SK-N-SH (cell line): ENCODE results near the gene TTC7B. TPM values are rescaled to one million over a fixed set of nuclear protein-coding genes. Genes with fewer than 3 reads are reported as not detected.
"Not testable (repeated sequence)": the region's sequence is repeated elsewhere in the genome, so short reads cannot be mapped to it uniquely, and the experiment has no call there.

Source experiments
- CTCF ChIA-PET: fragments of 300-600, 350-600 bp; formaldehyde crosslinking; extraction: SDS; loops from one replicate; lab custom pipeline; 2021; lab: Yijun Ruan, JAX
- POLR2A ChIA-PET: fragments of 350-600 bp; sonication (Branson Sonifier 250); formaldehyde crosslinking; extraction: SDS; loops from one replicate; lab custom pipeline; 2020; ENCODE audit warnings: antibody characterized with exemption, inconsistent platforms; lab: Yijun Ruan, JAX
- DNase-seq: peaks from one replicate; pipeline ENCODE4 v3.0.0; 2012
- H2AFZ ChIP-seq: fragments of 200-600 bp; sonication (generic); 2 replicates; pipeline ENCODE4 v1.8.1; 2016; ENCODE audit warnings: antibody characterized with exemption, mild to moderate bottlenecking, low read depth
- H3F3A ChIP-seq: fragments of 200-600 bp; sonication (generic); replicated peaks from 2 replicates; pipeline ENCODE3; 2016; ENCODE audit warnings: antibody characterized with exemption, mild to moderate bottlenecking; ENCODE audit not compliant: insufficient read depth
- H3K27ac ChIP-seq, 2 experiments: fragments of 200-500 bp in 1 of 2; fragments of 200-600 bp in 1 of 2; sonication (Bioruptor generic) in 1 of 2; sonication (generic), shearing (Covaris generic) in 1 of 2; 2 replicates each; pipeline versions ENCODE4 v1.5.1 to v1.6.1; 2014 to 2016; ENCODE audit warnings: low read depth in 2 of 2, inconsistent platforms in 1 of 2, low read length in 1 of 2, mild to moderate bottlenecking in 1 of 2, mixed read lengths in 1 of 2
- H3K27me3 ChIP-seq: fragments of 200-600 bp; sonication (generic), shearing (Covaris generic); 2 replicates; pipeline ENCODE4 v1.6.1; 2016; ENCODE audit warnings: mixed run types; ENCODE audit not compliant: insufficient read depth
- H3K36me3 ChIP-seq, 2 experiments: fragments of 200-500 bp in 1 of 2; fragments of 200-600 bp in 1 of 2; sonication (Bioruptor generic) in 1 of 2; sonication (generic) in 1 of 2; replicated peaks in 1 of 2; 2 replicates each; pipeline versions ENCODE3 to v1.5.1; 2014 to 2016; ENCODE audit warnings: low read length in 1 of 2, mild to moderate bottlenecking in 1 of 2; ENCODE audit not compliant: insufficient read depth in 2 of 2, control insufficient read depth in 1 of 2
- H3K4me1 ChIP-seq, 2 experiments: fragments of 200-500 bp in 1 of 2; fragments of 200-600 bp in 1 of 2; sonication (Bioruptor generic) in 1 of 2; sonication (generic), shearing (Covaris generic) in 1 of 2; 2 replicates each; pipeline versions ENCODE4 v1.5.1 to v1.6.1; 2014 to 2016; ENCODE audit warnings: low read depth in 1 of 2, low read length in 1 of 2, mixed run types in 1 of 2; ENCODE audit not compliant: insufficient read depth in 2 of 2, control insufficient read depth in 1 of 2
- H3K4me2 ChIP-seq: fragments of 200-600 bp; sonication (generic), shearing (Covaris generic); 2 replicates; pipeline ENCODE4 v1.6.1; 2017; ENCODE audit warnings: mixed run types
- H3K4me3 ChIP-seq, 2 experiments: fragments of 200-500 bp in 1 of 2; fragments of 200-600 bp in 1 of 2; sonication (Bioruptor generic) in 1 of 2; sonication (generic), shearing (Covaris generic) in 1 of 2; 2 replicates each; pipeline versions ENCODE4 v1.5.1 to v1.8.1; 2014 to 2016; ENCODE audit warnings: low read depth in 2 of 2, inconsistent platforms in 1 of 2, low read length in 1 of 2, mild to moderate bottlenecking in 1 of 2, mixed read lengths in 1 of 2, moderate library complexity in 1 of 2
- H3K79me2 ChIP-seq: fragments of 200-600 bp; sonication (generic); 2 replicates; pipeline ENCODE4 v1.8.1; 2017; ENCODE audit warnings: mild to moderate bottlenecking; ENCODE audit not compliant: insufficient read depth
- H3K9ac ChIP-seq: fragments of 200-600 bp; sonication (generic); 2 replicates; pipeline ENCODE4 v1.6.1; 2017; ENCODE audit warnings: mixed run types
- H3K9me2 ChIP-seq: fragments of 200-600 bp; sonication (generic); 2 replicates; pipeline ENCODE4 v1.6.1; 2017; ENCODE audit warnings: mixed run types
- H3K9me3 ChIP-seq: fragments of 200-600 bp; sonication (generic); 2 replicates; pipeline ENCODE4 v1.6.1; 2017; ENCODE audit warnings: mixed run types, mild to moderate bottlenecking, moderate library complexity
- H4K20me1 ChIP-seq: fragments of 200-600 bp; sonication (generic); 2 replicates; pipeline ENCODE4 v1.6.1; 2017; ENCODE audit warnings: mild to moderate bottlenecking, mixed run types; ENCODE audit not compliant: insufficient read depth
- CHD2 ChIP-seq: fragments of 150-350 bp; IDR thresholded peaks from 2 replicates; pipeline ENCODE4 v1.6.1; 2018; ENCODE audit warnings: low read length; ENCODE audit not compliant: partially characterized antibody
- EZH2phosphoT487 ChIP-seq: fragments of 200-600 bp; sonication (generic); IDR thresholded peaks from 2 replicates; pipeline ENCODE4 v1.6.1; 2017; ENCODE audit warnings: low read depth, mixed run types, mild to moderate bottlenecking, antibody characterized with exemption, moderate library complexity, borderline replicate concordance
- FOSL2 ChIP-seq: IDR thresholded peaks from 2 replicates; pipeline ENCODE4 v1.4.0; 2012; ENCODE audit warnings: low read depth, mild to moderate bottlenecking, moderate library complexity, borderline replicate concordance
- FOXM1 ChIP-seq: IDR thresholded peaks from 2 replicates; pipeline ENCODE4 v1.4.0; 2012; ENCODE audit warnings: low read depth, mild to moderate bottlenecking
- GABPA ChIP-seq: IDR thresholded peaks from 2 replicates; pipeline ENCODE4 v1.4.0; 2012; ENCODE audit warnings: low read depth, mild to moderate bottlenecking
- JUND ChIP-seq: IDR thresholded peaks from 2 replicates; pipeline ENCODE4 v1.4.0; 2012
- MXI1 ChIP-seq: IDR thresholded peaks from 2 replicates; pipeline ENCODE4 v1.6.1; 2012; ENCODE audit warnings: mild to moderate bottlenecking, low read depth, low read length, improper control_type of control experiment
- NFIC ChIP-seq: IDR thresholded peaks from 2 replicates; pipeline ENCODE4 v1.4.0; 2012; ENCODE audit warnings: borderline replicate concordance
- NRF1 ChIP-seq: IDR thresholded peaks from 2 replicates; pipeline ENCODE4 v1.6.1; 2012; ENCODE audit warnings: low read depth, mild to moderate bottlenecking, low read length
- PBX3 ChIP-seq: IDR thresholded peaks from 2 replicates; pipeline ENCODE4; 2012
- TCF12 ChIP-seq: IDR thresholded peaks from 2 replicates; pipeline ENCODE4 v1.4.0; 2012
- TEAD4 ChIP-seq: IDR thresholded peaks from 2 replicates; pipeline ENCODE4 v1.4.0; 2012; ENCODE audit warnings: mild to moderate bottlenecking, borderline replicate concordance; ENCODE audit not compliant: insufficient read depth
- WGBS: methylation state at CpG from one replicate; pipeline ENCODE4 v1.1.6; 2017; ENCODE audit warnings: low lambda C conversion rate; 5-methylcytosine and 5-hydroxymethylcytosine counted together
- polyA plus RNA-seq, 3 experiments: library from polyadenylated mRNA; depleted of rRNA; stranded (reverse); fragments of >200 nt; gene quantifications; 2 replicates each; pipeline ENCODE4 v1.2.3, GENCODE V29; 2012
- TF ChIP-seq, protein P1 (sequence below): fragments of 150-350 bp; IDR thresholded peaks from 2 replicates; pipeline ENCODE4 v1.6.1; 2017; ENCODE audit warnings: antibody characterized with exemption, low read length, low read depth, borderline replicate concordance

TTC7B gene
- polyA plus RNA-seq, 1 of the 3 experiments (the other 2 are of a cell fraction), result 43.1 TPM

GRCh38 chr14:90527978-90528377 is 288.3 kb downstream of the TTC7B start:
- Histone ChIP-seq H3K9me2 (no peaks in the 10 kb centered on the region), H3K36me3 (no peaks in the 10 kb centered on the region), H3F3A (no peaks in the 10 kb centered on the region), H3K4me3 (no peak overlapping the region), H2AFZ (no peak overlapping the region), H3K27me3 (no peaks in the 10 kb centered on the region), H3K79me2 (no peaks in the 10 kb centered on the region), H3K9ac (no peak overlapping the region), H3K9me3 (no peaks in the 10 kb centered on the region), H3K27ac (no peak overlapping the region), H4K20me1 (no peaks in the 10 kb centered on the region), H3K4me2 (no peak overlapping the region)
- ChIA-PET CTCF (interaction anchor here (0.8 kb wide), 1 partner anchor 169 kb away, joined by 3 read pairs; no protein-coding TSS in a partner anchor), POLR2A (no interaction called here)
- WGBS, result 88% methylated on average over 6 of the region's 6 CpGs
- no peak for DNase-seq
- TF ChIP-seq CHD2 (no peak), TCF12 (no peak), FOXM1 (no peak), PBX3 (no peak), TEAD4 (no peak), FOSL2 (no peak), NFIC (no peak), MXI1 (no peak), EZH2phosphoT487 (no peak), NRF1 (no peak), JUND (no peak), GABPA (no peak)
- TF ChIP-seq, protein P1, sequence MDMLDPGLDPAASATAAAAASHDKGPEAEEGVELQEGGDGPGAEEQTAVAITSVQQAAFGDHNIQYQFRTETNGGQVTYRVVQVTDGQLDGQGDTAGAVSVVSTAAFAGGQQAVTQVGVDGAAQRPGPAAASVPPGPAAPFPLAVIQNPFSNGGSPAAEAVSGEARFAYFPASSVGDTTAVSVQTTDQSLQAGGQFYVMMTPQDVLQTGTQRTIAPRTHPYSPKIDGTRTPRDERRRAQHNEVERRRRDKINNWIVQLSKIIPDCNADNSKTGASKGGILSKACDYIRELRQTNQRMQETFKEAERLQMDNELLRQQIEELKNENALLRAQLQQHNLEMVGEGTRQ, result no peak
- TF ChIP-seq, all 33 proteins: peak for 0
- peaks cover 6 to 8% of the 10 kb centered on the region in 2 experiments; a peak in 3 of 4 replicates for H3K4me1 ChIP-seq

GRCh38 chr14:90526536-90526935 is 289.7 kb downstream of the TTC7B start:
- H3K9me2 ChIP-seq, H3F3A ChIP-seq, POLR2A ChIA-PET, H3K9me3 ChIP-seq, H3K27ac ChIP-seq, H4K20me1 ChIP-seq, H2AFZ ChIP-seq, H3K4me3 ChIP-seq, H3K4me2 ChIP-seq, H3K9ac ChIP-seq, H3K27me3 ChIP-seq, H3K36me3 ChIP-seq, H3K79me2 ChIP-seq, DNase-seq: not testable (repeated sequence)
- 66% methylated on average over 8 of the region's 8 CpGs for WGBS
- H3K4me1 ChIP-seq, result peaks cover 13 to 21% of the 10 kb centered on the region in 2 experiments; a peak in 3 of 4 replicates
- CTCF ChIA-PET, result interaction anchor here (1.0 kb wide), 1 partner anchor 123 kb away, joined by 3 read pairs; no protein-coding TSS in a partner anchor

GRCh38 chr14:90525353-90526028 is 290.7 kb downstream of the TTC7B start:
- DNase-seq, H3F3A ChIP-seq, H4K20me1 ChIP-seq, H3K9ac ChIP-seq, H3K79me2 ChIP-seq, H3K9me3 ChIP-seq, H3K4me2 ChIP-seq, H3K36me3 ChIP-seq, H3K4me3 ChIP-seq, POLR2A ChIA-PET, H3K27ac ChIP-seq, H3K27me3 ChIP-seq, H3K9me2 ChIP-seq, H2AFZ ChIP-seq: not testable (repeated sequence)
- H3K4me1 ChIP-seq, result peaks cover 20 to 31% of the 10 kb centered on the region in 2 experiments; a peak in 3 of 4 replicates
- WGBS, result 98% methylated on average over 28 of the region's 42 CpGs
- CTCF ChIA-PET, result interaction anchor here (1.1 to 1.5 kb wide), 2 partner anchors 10 to 172 kb away, joined by 4 to 5 read pairs; no protein-coding TSS in a partner anchor
